ENCODE results near the gene FMO2.
A peak's percentile ranks its signal among the peaks of the same experiment; 100 is the strongest.
"Not testable (repeated sequence)": the region's sequence is repeated elsewhere in the genome, so short reads cannot be mapped to it uniquely, and the experiment has no call there.

The FMO2 gene

DNA sequence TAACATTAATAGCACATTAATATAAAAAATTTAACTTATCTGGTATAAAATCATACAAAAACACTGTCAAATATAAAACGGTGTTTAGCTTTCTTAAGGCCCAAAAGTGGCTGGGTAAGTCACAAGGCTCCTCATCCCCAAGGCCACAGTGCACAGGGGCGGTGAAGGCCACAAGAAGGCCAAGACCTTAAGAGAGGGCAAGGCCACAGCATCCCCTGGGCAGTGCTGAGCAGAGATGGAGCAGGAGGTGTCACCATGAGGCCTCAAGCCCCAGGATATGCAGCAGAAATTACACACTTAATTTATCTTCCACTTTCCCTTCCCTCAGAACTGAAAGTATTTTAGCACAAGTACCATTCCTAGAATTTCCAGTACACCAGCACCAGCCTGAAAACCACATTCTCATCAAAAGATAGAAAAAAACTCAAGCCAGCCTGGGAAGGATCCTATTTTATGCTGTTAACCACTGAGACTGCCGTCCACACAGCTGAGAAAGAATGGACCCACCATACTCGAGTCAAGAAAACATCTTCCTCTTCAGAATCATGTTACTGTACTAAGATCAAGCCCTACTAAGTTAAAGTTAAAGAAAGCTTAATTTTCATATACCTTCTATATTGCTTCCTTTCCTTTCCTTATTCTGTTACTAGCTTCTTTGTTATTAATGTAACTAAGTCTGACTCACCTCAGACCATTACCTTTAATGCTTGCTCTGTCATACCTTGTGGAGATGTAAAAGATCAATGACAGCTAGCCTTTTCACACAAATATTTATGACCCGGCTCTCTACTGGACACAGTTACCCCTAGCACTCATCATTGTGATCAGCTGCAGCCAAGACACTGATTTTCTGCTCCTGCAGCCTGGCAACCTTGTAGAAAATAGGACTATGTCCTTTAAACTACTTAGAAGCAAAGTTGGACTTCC lies 36.8 kb downstream of the FMO2 start:
- DNase-seq: no peak

DNA sequence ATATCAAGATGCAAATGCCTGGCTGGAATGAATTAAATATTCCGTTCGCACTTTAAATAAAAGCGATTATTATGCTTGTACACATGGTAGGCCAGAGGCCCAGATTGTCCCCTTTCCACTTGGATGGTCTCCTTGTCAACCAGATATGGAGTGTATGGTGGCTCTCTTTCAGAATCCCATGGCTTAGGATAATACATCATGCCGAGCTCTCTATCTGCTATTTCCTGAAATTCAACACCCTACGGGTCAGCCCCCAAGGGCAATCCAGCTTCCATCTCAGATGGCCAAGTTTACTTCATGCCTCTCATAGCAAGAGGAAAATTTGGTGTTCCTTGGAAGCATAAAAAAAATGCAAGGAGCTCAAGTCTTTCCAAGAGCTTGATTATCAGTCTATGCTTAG lies 37.8 kb downstream of the FMO2 start:
- no peak for DNase-seq

DNA sequence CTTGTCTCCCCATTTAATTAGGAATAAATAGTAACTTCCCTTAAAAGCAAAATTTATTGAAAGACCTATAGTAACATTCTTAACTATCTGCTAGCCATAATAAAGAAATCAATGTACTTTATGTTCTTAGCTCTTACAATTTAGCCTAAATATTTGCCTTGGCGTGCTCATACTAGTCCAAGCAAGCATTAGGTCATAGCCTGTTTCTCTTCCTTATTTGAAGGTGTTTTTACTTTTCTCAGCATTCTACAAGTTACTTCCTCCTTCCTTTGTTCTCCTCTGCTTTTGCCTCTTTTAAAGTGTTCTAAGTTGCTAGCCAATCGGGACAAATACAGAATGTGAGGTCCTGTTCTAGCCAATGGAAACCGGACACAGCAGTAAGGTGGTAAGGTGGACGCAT lies 39.2 kb downstream of the FMO2 start:
- DNase-seq: not testable (repeated sequence)

DNA sequence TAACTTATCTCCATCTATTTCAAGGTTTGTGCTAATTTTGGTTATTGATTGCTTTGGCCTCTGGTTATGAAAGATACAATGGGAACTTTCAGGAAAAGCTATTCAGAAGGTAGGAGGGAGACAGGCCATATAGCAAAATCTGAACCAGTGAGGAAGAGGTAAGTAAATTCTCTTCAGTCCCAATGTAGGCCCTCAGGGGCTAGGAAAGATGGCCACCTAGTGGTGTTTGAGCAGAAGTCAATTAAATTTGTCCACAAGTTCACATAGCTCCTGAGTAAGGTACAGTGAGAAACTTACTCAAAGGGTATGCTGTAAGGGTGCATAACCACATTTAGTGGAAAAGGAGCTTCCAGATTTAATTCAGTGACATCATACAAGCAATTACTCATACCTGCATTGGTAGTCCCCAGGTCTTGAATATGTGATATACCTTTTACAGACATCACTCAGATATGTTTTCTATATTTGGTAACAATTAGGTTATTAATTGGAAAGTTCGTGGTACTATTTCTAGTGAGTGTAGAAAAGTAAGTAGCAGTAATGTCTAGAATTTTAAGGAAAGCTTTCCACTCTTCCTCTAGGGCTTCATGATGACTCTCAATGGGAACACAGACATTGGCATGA lies 41.8 kb downstream of the FMO2 start:
- DNase-seq: no peak

DNA sequence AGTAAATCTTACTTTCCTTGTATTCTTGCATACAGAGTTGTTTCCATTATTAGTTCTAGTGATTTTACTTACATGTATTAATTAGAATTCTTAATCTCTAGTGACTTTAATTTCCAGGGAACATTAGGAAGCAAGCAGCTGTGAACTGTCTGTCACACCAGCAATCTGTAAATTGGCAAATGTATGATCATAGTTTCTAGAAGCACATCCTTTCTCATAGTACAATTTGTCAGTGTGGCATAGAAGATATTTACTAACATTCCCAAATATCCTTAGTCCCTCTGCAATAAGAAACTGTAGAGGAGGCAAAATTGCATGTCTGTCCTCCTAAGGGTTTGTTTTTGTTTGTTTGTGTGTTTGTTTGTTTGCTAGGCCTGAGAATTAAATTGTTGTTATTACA lies 46.2 kb downstream of the FMO2 start:
- no peak for DNase-seq

DNA sequence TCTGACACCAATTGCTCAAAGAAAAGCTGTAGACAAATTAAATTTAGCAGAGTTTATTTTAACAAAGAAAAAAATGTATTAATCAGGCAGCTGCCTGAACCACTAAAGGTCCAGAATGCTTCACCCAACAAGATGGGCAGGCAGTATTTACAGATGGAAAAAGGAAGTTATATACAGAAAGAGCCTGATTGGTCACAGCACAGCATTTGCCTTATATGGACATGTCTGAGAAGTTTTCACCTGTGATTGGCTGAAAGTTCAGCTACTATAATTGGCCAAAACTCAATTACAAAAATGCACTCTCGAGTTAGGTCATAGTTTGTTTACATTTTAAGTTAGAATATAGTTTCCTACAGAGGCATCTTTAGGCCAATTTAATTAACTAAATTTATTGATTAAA lies 48.1 kb downstream of the FMO2 start:
- DNase-seq: no peak

DNA sequence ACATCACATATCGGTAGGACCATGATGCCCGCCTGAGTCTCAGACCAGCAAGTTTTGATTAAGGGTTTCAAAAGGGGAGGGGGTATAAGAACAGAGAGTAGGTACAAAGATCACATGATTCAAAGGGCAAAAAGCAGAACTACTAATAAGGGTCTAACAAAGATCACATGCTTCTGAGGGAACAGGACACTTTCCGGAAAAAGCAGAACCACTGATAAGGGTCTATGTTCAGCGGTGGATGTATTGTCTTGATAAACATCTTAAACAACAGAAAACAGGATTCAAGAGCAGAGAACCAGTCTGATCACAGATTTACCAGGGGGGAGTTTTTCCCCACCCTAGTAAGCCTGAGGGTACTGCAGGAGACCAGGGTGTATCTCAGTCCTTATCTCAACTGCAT lies 51.1 kb downstream of the FMO2 start:
- DNase-seq: not testable (repeated sequence)

DNA sequence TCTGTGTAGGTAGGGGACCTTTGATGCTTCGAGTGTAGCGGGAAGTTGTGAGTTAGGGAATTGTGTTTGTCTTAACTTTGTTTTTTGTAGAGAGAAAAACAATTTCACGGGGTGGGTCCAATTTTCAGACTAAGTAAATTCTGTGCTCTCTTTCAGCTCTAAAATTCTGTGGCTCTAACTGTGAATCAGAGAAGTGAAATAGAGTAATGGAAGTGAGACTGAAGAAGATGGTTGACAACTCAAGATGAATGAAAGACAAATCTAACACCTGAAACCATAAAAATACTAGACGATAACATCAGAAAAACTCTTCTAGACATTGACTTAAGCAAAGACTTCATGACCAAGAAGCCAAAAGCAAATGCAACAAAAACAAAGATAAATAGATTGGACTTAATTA lies 58.8 kb downstream of the FMO2 start:
- no peak for DNase-seq

DNA sequence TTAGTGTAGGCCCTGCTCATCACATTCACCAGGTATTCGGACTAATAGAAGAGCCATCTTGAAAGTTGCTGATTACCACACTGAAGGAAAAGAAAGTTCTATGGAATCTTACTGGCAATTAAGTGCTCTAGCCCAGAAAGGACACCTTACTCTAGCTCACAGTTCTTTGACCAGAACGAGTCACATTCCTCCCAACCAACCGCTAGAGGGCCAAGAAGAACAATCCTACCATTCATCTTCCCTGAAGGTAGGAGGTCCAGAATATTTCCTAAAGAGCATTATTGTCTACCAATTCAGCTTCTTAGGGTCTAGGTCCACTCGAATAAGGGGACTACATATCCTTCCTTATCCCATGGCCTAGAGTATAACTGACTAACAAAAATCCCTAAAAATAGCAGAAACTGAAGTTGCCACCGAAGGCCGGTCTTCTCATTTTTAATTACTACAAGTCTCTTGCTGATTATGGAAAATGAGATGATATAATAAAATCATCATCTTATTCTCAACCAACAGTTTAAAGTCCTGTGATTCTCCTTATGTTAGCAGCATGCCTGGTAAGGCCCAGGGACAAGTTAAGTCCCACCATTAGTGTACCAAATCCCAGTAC lies 60.5 kb downstream of the FMO2 start:
- peak; percentile 27 for DNase-seq

DNA sequence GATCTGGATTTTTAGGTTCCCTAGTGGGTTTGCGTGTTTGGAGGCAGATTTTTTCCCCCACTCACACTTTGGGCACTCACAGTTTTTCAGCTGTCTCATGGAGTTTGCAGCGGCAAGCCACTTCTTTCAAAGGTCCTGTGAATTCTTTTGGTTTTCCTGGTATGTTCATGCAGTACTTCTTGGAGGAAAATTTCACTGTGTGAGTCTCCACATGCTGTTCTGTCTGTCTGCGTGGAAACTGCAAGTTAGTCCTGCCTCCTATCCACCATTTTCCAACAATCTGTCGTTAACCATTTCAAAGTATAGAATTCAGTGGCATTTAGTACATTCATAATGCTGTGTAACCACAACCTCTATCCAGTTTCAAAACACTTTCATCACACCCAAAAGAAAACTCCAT lies 62.4 kb downstream of the FMO2 start:
- no peak for DNase-seq

DNA sequence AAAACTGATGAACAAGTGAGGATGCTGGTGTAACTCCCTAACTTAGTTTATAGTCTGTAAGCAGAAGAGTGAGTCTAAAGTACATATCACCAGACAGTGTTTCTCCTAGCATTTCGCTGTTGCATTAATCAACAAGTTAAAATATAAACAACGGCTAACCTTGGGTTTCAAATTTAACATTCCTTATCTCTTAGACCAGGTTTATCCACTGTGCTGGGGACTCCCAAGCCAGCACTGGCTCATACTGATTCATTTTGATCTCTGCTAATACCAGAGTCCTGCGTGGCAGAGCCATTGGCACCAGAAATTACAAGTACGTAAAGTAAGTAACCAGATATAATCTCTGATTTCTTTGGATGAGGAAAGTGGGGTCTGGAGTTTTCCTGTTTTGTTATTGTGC lies 63.2 kb downstream of the FMO2 start, which contains the start of gene FMO1:
FMO1 (plus strand) TSS at position 193 of the 400 bp plus-strand sequence. CDS start 9,594 bp downstream, outside the sequence.
- DNase-seq: no peak

DNA sequence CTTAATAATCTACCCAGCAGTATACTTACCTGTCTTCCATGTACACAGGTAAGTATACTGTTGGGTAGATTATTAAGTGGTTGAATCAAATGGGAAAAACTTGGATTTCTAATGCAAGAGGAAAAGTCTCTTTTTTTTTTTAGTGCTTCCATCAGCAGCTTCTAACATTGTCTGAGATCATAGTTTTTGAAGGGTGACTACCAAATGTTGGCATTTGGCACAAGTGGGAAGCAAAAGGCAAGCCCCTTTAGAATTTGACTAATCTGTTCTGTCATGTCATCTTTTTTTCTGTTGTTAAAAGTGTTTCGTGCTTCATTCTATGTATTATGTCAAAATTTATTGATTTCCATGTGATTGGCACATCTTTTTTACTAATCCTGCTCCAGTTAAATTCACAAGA lies 63.7 kb downstream of the FMO2 start:
- DNase-seq: no peak

DNA sequence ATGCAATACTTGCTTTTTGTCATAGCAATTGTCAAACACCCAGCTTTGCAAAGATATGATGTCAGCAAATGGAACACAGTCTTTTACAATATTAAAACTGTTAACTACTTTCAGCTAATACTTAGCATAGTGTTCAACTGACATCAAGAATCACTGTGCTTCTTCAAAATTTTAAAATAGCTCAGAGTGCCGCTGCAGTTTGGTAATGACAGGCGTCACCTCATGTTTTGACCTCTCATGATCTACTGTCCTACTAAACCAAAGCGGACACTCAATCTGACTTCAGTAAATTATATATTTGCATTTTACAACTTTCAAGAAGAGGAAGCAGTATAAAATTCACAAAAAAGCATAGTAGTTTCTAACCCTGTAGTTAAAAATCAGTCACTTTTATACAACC lies 65.2 kb downstream of the FMO2 start:
- no peak for DNase-seq

DNA sequence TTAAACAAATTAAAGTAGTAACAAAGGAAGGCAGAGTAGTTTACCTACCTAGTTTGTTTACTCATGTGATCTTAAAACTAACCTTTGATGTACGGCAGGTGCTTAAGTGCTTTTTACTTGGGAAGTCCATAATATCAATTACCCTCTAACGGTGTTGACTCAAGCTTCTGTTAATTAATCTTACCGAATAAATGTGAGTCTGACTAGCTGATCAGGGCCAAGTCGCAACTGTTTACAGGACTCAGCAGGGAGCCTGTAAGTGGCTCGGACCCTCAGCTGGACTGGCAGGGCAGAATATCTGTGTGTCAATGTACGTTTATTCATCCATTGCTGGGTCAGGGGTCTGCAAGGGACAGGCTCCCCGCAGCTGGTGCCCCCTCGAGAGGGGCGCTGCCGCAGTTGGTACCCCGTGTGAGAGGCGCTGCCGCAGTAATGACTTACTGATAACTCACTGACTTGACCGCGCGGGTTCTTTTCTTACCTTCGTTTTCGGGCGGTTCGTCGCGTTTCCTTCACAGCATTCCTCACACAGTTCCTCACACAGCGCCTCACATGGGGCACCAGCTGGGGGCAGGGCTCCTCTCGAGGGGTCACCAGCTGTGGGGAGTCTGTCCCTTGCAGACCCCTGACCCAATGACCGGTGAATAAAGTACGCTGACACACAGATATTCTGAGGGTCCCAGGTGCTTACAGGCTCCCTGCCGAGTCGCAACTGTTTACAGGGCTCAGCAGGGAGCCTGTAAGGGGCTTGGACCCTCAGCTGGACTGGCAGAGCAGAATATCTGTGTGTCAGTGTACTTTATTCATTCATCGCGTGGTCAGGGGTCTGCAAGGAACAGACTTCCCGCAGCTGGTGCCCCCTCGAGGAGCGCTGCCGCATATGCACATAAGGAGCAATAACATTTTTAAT lies 66.2 kb downstream of the FMO2 start:
- DNase-seq: peak; percentile 21

DNA sequence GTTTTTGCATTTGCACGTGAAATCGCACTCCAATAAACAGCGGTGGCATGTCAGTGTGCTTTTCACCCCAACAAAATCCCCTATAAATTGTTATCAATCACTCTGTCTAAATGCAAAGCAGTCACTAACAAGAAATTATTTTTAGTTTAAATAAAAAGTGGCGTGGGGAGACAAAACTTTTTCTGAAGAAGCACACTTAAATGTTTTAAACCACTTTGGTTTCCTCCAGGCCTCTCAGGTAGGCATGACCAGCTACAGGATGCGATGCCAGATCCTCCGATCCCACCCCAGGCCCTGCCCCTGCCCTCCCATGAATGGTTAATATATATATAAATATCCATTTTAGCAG lies 66.8 kb downstream of the FMO2 start:
- no peak for DNase-seq

DNA sequence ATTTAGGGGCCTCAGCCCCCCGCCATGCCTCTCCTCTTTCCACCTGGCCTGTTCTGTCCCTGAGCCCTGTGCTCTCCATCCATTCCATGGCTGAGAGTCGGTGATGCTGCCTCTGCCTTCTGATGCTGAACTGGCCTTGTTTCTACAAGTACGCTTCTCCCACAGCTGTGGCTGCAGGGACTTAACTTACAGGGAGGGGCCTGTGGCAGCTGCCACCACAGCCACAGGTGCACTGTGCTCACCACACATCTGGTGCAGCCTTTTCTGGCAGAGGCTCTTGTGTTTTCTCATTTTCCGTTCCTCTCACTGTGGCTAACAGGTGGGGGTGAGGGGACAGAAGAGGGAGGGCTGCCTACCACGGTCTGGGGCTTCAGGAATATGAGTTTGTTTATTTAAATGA lies 67.4 kb downstream of the FMO2 start:
- DNase-seq: no peak

DNA sequence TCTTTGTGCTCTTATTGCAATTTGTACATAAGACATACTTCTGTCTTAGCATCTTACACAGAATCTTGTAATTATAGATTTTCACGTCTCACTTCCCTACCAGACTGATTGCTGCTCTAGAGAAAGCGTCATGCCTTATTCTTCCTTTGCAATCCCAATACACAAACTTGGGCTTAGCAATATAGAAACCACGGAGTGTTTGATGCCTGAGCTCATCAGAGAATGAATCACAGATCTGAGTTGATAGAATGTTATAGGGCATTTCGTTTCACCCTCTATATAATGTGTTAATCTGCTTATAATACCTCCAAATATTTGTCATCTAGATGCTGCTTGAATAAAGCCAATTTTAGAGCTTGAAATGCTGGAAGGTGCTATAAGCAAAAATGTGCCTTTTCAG lies 69.8 kb downstream of the FMO2 start:
- DNase-seq: no peak

DNA sequence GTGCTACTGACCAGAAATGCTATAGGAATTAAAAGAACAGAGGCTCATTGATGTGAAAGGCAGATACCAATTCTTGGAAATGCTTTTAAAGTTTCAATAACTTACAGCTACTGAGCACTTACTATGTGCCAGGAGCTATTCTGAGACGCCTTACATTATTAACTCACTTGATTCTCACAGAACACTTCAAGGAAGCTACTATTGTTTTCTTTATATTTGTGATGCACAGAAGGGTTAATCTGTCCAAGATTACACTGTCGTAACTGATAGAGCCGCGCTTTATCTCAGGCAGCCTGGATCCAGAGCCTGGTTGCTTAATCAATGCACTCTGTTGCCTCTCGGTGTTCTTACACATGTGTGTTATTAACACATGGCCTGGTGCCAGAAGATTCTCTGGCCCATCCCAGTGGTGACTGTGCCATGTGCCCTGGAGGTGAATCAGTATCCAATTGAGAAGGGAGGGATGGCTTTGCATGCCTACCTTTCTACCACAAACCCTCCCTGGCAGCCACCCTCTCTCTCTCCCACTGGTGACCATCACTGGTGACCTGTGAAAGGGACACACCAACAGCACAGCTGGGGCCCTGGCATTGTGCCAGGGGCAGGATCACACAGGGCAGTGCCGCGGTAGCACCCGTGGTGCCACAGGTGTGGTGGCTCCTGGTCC lies 72.0 kb downstream of the FMO2 start:
- DNase-seq: no peak

DNA sequence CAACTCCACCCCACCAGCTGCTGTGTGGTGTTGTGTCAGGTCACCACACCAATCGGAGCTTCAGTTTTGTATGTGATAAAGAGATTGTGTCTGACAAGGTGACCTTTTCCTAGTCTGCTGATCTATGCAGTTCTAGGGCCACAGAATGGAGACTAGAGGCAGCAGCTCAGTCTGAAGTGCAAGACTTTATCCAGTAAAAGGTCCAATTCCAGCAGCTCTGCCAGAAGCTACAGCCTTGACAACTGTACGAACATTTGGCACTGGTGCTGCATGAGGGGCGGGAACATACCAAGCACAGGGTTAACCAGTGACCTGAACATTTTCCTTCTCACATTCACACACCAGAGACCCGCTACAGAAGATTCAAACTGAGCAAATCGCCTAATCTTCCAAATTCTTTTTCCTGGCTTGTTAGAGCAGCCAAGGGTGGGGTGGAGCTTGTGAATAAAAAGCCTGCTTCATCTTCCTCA lies 72.5 kb downstream of the FMO2 start:
- DNase-seq: no peak

DNA sequence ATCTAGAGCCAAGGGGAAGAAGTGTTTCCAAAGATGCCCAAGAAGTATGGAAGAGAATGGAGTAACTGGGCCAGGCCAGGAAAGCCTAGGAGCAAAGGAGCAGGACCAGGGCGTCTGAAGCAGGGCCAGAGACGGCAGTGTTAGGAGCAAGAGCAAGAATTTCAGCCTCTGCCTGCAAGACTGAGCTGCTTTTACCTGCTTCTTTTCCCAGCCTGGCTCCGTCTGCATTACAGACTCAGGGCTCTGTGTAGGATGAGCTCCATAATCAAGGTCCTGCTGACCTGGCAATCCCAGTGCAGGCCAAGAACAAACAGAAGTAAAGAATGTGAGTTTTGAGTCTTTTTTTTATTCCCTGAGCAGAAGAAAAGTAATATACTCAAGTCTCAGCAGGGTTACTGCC lies 73.3 kb downstream of the FMO2 start:
- DNase-seq: no peak

DNA sequence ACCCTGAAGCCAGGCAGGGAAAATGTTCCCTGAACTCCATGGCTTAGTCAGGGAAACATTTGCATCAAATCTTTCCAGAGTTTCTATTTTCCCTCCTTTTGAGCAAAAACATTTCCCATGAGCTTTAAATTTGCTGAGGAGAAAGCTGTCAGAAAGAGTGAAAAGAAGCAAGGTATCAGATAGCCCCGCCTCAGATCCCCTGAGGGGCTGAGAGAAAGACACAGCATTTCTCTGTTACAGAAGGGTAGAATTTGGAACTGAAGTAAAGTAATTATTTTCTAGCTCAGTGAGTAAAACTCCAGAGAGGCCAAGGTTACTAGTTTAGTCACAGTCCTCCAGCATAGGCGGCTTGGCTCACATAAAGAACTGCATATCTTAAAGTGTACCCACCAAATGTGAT lies 73.8 kb downstream of the FMO2 start:
- no peak for DNase-seq
